ENCODE data around the gene SLC22A5.

SLC22A5 gene

DNA sequence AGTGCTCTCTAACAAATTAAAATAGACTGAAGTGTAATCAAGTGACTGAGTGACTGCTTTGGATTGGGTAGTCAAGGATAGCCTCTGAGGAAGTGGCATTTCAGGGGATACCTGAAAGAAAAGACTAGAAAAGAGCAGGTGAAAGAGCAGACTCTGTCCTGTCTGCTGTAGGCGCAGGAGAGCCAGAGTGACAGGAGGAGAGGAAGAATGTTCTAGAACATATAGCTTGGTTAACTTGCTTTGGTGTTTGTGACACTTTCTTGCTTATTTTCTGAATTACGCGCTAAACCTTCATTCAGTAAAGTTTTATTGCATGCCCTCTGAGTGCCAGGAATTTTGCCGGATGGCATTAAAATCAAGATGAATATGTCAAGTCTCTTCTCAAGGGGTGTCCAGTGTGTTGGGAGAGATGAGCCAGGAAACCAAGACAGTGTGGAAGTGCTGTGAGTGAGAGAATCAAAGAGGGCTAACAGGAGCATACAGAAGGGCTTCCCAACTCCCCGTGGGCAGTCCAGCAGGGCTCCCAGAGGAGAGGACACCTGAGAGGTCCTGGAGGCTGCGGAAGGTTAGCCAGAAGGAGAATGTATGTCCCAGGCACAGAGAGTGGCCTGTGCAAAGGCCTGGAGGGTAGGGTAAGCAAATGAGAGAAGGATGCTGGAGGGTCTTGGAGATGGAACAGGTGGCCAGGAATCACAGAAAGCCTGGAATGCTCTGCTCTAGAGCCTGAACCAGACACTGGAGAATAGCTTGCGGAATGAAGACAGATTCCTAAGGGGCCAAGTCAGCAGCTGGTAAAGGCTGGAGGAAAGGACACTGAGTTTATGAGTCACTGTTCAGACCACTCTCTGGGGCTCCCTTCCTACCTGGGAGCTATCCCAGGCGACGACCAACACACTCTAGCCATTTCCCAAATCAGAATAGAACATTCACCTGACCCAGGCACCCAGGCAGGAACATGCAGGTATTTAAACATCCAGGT lies 59.3 kb downstream of the SLC22A5 start:
- H3K9me3 ChIP-seq (ENCODE audit: control insufficient read depth, insufficient read depth, low read length), result no peaks in the 10 kb centered on the region
- H3F3A ChIP-seq (ENCODE audit: control insufficient read depth, insufficient read depth), result peaks cover 14% of the 10 kb centered on the region
- TF ChIP-seq, protein P1, sequence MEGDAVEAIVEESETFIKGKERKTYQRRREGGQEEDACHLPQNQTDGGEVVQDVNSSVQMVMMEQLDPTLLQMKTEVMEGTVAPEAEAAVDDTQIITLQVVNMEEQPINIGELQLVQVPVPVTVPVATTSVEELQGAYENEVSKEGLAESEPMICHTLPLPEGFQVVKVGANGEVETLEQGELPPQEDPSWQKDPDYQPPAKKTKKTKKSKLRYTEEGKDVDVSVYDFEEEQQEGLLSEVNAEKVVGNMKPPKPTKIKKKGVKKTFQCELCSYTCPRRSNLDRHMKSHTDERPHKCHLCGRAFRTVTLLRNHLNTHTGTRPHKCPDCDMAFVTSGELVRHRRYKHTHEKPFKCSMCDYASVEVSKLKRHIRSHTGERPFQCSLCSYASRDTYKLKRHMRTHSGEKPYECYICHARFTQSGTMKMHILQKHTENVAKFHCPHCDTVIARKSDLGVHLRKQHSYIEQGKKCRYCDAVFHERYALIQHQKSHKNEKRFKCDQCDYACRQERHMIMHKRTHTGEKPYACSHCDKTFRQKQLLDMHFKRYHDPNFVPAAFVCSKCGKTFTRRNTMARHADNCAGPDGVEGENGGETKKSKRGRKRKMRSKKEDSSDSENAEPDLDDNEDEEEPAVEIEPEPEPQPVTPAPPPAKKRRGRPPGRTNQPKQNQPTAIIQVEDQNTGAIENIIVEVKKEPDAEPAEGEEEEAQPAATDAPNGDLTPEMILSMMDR (IDR thresholded peaks at IDR 0.05; ENCODE audit: low read depth, low read length, poor library complexity, severe bottlenecking), result no peak
- TF ChIP-seq EZH2phosphoT487 (IDR thresholded peaks at IDR 0.05; ENCODE audit: borderline replicate concordance, low read length), result no peak
- H4K20me1 ChIP-seq (ENCODE audit: control insufficient read depth, insufficient read depth, low read depth, low read length), result no peaks in the 10 kb centered on the region
- H3K4me1 ChIP-seq (ENCODE audit: control insufficient read depth, low read length), result peaks cover 58% of the 10 kb centered on the region
- H3K4me3 ChIP-seq (ENCODE audit: low read length), result no peak overlapping the region
- no peak overlapping the region for H3K4me2 ChIP-seq (ENCODE audit: low read length)
- H3K79me2 ChIP-seq (ENCODE audit: control insufficient read depth, low read length), result no peaks in the 10 kb centered on the region
- H3K9me2 ChIP-seq (replicated peaks; ENCODE audit: control insufficient read depth, low read length), result no peaks in the 10 kb centered on the region
- no peak overlapping the region for H3K27ac ChIP-seq (ENCODE audit: low read depth, low read length)
- H3K36me3 ChIP-seq (ENCODE audit: control insufficient read depth, low read length), result no peaks in the 10 kb centered on the region
- H3K27me3 ChIP-seq (ENCODE audit: control insufficient read depth, low read length), result no peaks in the 10 kb centered on the region

DNA sequence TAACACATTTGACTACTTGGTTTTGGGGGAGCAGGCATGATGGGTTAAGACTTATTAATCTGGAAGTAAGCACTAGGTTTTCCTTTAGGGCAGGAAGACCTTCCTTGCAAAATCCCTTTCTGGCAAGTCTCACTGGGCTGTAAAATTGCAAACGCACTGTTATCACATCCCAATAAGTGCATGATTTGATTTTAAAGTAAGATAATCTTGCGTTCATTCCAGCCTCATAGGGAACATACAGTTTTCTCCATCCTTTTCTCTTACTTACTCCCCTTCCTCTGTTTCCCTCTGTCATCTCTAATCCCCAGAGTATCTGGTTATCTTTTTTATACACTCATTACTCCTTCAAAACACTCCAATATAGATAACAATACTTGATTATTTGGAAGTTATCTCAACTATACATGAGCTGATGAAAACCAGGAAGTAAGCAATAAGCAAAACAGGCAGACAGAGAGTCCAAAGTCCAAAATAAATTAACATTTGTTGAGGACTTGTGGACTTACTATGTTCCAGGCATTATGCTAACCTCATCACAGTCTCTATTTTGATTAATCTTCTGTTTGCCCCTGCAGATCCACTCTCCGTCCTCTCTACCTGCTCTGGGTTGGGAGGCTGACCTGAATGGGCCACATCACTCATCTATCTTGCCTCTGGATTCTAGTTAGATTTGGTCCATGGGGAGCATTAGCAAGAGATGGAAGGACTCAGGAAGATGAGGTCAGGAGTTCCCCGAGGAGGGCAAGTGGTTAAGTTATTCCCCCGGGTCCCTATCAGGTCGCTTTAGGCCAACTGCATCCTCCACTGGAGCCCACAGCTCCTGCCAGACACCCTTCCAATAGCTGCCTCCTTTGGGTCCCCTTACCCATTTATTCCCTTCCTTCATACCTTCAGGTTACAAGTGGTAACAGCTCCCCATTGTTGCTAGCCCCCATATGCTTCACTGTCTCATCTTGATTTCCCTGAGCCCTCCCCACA lies 60.2 kb downstream of the SLC22A5 start:
- Histone ChIP-seq H3K4me1 (ENCODE audit: control insufficient read depth, low read length) (peaks cover 48% of the 10 kb centered on the region), H3K4me3 (ENCODE audit: low read length) (no peak overlapping the region), H3K9me2 (replicated peaks; ENCODE audit: control insufficient read depth, low read length) (no peaks in the 10 kb centered on the region), H4K20me1 (ENCODE audit: control insufficient read depth, insufficient read depth, low read depth, low read length) (no peaks in the 10 kb centered on the region), H3K27me3 (ENCODE audit: control insufficient read depth, low read length) (no peaks in the 10 kb centered on the region), H3K79me2 (ENCODE audit: control insufficient read depth, low read length) (no peaks in the 10 kb centered on the region), H3K27ac (ENCODE audit: low read depth, low read length) (no peak overlapping the region), H3K36me3 (ENCODE audit: control insufficient read depth, low read length) (no peaks in the 10 kb centered on the region), H3F3A (ENCODE audit: control insufficient read depth, insufficient read depth) (peaks cover 4% of the 10 kb centered on the region; the same call in 1 of the 2 replicates), H3K4me2 (ENCODE audit: low read length) (no peak overlapping the region), H3K9me3 (ENCODE audit: control insufficient read depth, insufficient read depth, low read length) (no peaks in the 10 kb centered on the region)
- TF ChIP-seq, protein P1 (IDR thresholded peaks at IDR 0.05; ENCODE audit: low read depth, low read length, poor library complexity, severe bottlenecking), result no peak
- no peak for TF ChIP-seq EZH2phosphoT487 (IDR thresholded peaks at IDR 0.05; ENCODE audit: borderline replicate concordance, low read length)

DNA sequence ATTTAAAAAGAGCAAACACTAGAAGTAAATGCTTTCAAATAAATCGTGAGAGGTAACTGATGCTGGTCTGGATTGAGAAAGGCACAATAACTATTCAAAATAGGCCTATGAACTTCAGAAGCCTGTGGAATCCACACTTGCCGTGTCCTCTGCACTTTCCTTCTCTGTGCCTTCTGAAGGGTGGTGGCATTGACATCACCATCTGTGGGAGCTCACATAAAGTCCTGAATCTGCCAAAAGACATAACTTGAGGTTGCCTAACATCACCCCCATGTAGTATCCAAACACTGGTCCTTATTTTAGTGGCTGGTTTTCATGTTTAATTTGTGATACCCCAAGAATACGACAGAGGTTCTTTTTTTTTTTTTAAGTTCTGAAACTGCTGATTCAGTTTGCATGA lies 61.2 kb downstream of the SLC22A5 start:
- Histone ChIP-seq H3F3A (ENCODE audit: control insufficient read depth, insufficient read depth) (peaks cover 2% of the 10 kb centered on the region; the same call in 1 of the 2 replicates), H3K9me3 (ENCODE audit: control insufficient read depth, insufficient read depth, low read length) (no peaks in the 10 kb centered on the region), H3K27ac (ENCODE audit: low read depth, low read length) (no peak overlapping the region), H4K20me1 (ENCODE audit: control insufficient read depth, insufficient read depth, low read depth, low read length) (no peaks in the 10 kb centered on the region), H3K4me1 (ENCODE audit: control insufficient read depth, low read length) (peaks cover 38% of the 10 kb centered on the region), H3K79me2 (ENCODE audit: control insufficient read depth, low read length) (no peaks in the 10 kb centered on the region), H3K4me2 (ENCODE audit: low read length) (no peak overlapping the region), H3K36me3 (ENCODE audit: control insufficient read depth, low read length) (no peaks in the 10 kb centered on the region), H3K9me2 (replicated peaks; ENCODE audit: control insufficient read depth, low read length) (no peaks in the 10 kb centered on the region), H3K4me3 (ENCODE audit: low read length) (no peak overlapping the region), H3K27me3 (ENCODE audit: control insufficient read depth, low read length) (no peaks in the 10 kb centered on the region)
- TF ChIP-seq, protein P1 (IDR thresholded peaks at IDR 0.05; ENCODE audit: low read depth, low read length, poor library complexity, severe bottlenecking), result no peak
- no peak for TF ChIP-seq EZH2phosphoT487 (IDR thresholded peaks at IDR 0.05; ENCODE audit: borderline replicate concordance, low read length)
